HG03521 (cell line): Measurements from ENCODE around the gene SH3PXD2B.

Source experiments
- ATAC-seq: cut with Tn5 transposase; IDR thresholded peaks from one replicate; pipeline ENCODE4 v1.9.1; 2021; ENCODE audit warnings: mild to moderate bottlenecking, moderate library complexity; ENCODE audit not compliant: unreplicated experiment

SH3PXD2B gene

GRCh38 chr5:172437445-172438318 lies 16.6 kb downstream of the SH3PXD2B start:
- ATAC-seq, result no peak

GRCh38 chr5:172436879-172437369 lies 17.4 kb downstream of the SH3PXD2B start:
- no peak for ATAC-seq

- no peak for ATAC-seq
These were observed 18.0 kb downstream of the SH3PXD2B start for GRCh38 chr5:172436078-172436878.

DNA sequence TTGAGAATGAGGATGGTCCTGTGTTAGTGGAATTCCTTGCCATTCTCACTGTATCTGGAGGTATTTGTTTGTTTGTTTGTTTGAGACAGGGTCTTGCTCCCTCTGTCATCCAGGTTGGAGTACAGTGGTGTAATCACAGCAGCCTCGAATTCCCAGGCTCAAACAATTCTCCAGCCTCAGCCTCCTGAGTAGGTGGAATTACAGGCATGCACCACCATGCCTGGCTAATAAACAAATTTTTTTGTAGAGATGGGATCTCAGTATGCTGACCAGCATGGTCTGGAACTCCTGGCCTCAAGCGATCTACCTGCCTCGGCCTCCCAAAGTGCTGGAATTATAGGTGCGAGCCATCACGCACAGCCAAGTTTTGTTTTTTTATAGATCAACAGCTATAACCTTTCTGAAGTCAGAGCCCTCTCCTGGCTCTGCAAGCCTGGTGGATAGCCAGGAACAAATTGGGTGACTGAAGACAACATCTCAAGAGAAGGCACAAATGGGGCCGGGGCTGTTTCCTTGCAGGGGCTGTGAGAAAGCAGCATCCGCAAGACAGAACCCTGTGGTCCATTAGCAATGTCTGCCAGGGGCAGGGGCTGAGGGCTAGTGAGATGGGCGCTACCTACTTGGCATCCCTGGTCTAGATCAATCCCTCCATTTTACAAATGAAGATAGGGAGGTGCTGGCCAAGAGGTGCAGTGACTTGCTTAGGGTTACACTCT lies 18.8 kb downstream of the SH3PXD2B start:
- no peak for ATAC-seq

- no peak for ATAC-seq
These were observed 20.1 kb downstream of the SH3PXD2B start for GRCh38 chr5:172434251-172434650.

DNA sequence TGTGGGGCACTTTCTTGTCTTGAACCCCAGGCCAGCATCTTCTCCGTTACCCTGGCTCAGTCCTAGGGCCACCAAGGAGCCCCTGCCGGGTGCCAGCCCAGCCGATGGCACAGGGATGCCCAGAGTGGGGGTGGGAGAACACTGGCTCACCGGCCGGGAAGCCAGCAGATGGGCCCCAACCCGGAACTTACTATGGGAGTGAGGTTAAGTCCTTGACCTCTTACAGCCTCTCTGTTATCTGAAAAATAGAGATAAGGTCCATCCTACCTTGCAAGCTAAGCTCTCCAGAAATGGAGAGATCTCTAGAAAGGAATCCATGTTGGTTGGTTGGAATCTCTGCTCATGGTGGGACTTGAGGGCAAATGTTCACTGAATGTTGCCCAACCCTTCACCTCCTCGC lies 20.8 kb downstream of the SH3PXD2B start:
- no peak for ATAC-seq

DNA sequence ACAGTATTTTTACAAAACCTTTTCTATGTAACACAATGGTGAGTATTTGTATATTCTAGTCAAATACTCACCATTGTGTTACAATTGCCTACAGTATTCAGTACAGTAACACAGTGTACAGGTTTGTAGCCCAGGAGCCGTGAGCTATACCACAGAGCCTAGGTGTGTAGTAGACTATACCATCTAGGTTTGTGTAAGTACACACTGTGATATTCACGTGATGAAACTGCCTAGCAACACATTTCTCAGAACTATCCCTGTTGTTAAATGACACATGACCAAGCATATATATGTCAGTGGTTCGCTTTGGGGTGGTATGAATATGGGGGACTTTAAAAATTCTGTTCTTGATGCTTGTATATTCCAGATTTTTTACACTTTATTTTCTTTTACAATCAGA lies 21.3 kb downstream of the SH3PXD2B start:
- ATAC-seq, result no peak

DNA sequence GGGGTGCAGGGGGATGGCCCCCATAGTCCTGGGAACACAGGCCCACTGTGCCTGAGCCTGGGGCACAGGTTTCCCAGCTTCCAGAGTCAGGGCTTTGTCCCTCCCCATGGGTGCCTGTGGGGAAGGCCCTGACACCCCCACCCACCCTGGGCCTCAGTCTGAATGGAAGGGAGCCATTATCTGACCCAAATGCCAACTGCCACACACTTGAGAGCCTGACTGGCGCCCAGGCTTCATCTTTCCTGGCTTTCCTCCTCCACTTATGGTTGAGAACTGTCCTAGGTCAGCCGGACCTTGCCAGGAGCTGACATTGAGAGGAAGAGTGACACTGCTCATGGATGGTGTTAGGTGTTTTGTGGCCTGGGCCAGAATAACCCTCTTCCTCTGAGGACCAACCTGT lies 24.0 kb downstream of the SH3PXD2B start:
- no peak for ATAC-seq

DNA sequence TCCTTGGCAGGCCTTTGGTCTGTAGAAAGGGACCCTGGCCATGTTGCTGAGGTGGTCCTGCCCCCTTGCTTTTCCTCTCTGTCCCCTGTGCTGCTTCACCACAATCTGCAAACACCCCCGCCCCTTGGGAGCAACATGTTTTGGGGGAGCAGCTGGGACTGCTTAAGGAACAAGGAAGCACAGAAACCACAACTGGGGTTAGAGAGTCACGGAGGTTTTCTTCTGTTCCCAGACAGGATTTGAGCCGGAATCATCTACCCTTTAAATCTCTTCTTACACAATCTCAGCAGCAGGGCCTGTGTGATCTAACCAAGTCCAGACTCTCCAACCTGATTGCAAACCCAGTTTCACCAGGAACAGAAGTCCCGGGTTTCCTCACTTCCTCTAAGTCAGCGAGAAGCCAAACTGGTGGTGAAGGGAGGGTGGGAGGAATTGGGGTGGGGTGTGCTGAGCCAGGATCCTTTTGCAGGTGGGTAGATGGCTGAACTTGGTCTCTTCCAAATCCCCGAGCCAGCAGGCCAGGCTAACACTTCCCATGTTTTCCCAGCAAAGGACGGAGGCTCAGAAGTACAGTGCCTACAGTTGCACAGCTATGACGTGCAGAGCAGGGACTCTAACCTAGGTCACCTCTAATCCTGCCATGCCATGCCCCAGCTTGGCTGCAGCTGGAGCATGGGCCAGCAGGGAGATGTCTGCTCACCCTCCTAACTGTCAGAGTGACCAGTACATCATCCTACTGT lies 25.0 kb downstream of the SH3PXD2B start:
- ATAC-seq, result no peak

- no peak for ATAC-seq
These were observed 25.8 kb downstream of the SH3PXD2B start for GRCh38 chr5:172428224-172429166.

DNA sequence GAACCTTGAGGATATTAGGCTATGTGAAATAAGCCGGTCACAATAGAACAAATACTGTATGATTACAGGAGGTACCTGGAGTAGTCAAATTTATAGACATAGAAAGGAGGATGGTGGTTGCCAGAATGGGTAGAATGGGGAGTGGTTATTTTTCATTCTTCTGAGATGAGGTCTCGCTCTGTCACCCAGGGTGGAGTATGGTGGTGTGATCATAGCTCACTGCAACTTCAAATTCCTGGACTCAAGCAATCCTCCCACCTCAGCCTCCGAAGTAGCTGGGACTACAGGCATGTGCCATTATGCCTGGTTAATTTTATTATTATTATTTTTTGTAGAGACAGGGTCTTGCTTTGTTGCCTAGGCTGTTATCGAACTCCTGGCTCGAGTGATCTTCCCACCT lies 27.1 kb downstream of the SH3PXD2B start:
- no peak for ATAC-seq

GRCh38 chr5:172426086-172426485 lies 28.2 kb downstream of the SH3PXD2B start:
- no peak for ATAC-seq

- no peak for ATAC-seq
These were observed 28.9 kb downstream of the SH3PXD2B start for GRCh38 chr5:172425402-172425801.

GRCh38 chr5:172424808-172425207 lies 29.5 kb downstream of the SH3PXD2B start:
- ATAC-seq, result no peak

- ATAC-seq, result no peak
These were observed 30.2 kb downstream of the SH3PXD2B start for GRCh38 chr5:172424111-172424490.

- no peak for ATAC-seq
These were observed 30.8 kb downstream of the SH3PXD2B start for GRCh38 chr5:172423379-172424110.

GRCh38 chr5:172422255-172422654 lies 32.1 kb downstream of the SH3PXD2B start:
- ATAC-seq, result no peak

- ATAC-seq, result no peak
These were observed 33.3 kb downstream of the SH3PXD2B start for GRCh38 chr5:172421020-172421419.
